GM12878 (cell line): ENCODE data around the gene RMND1. TPM values are rescaled to one million over a fixed set of nuclear protein-coding genes. Genes with fewer than 3 reads are reported as not detected.

Experiments used
- ATAC-seq: fragments of 200-7000 bp; cut with Tn5 transposase; 3 replicates; pipeline ENCODE4 v1.9.1; 2020; ENCODE audit warnings: mild to moderate bottlenecking, moderate library complexity
- BruUV-seq: library from RNA; stranded (reverse); fragments of 400-500 nt; replicated peaks from 2 replicates; lab custom pipeline; 2021; lab: Mats Ljungman, UMichigan
- CTCF ChIA-PET: fragments of 300-600 bp; sonication (Branson Sonifier 250); formaldehyde crosslinking; extraction: SDS; loops from one replicate; lab custom pipeline; 2021; ENCODE audit warnings: inconsistent platforms; lab: Yijun Ruan, JAX
- POLR2A ChIA-PET: fragments of 350-600 bp; formaldehyde crosslinking; extraction: SDS; loops from one replicate; lab custom pipeline; 2021; ENCODE audit warnings: inconsistent platforms; lab: Charles Lee
- RAD21 ChIA-PET: fragments of 300-600 bp; sonication (Branson Sonifier 250); formaldehyde crosslinking; loops from one replicate; lab custom pipeline; 2023; ENCODE audit warnings: antibody characterized with exemption; ENCODE audit not compliant: unreplicated experiment; lab: Charles Lee
- SMC1A ChIA-PET: fragments of 300-600 bp; sonication (Branson Sonifier 250); formaldehyde crosslinking; loops from one replicate; lab custom pipeline; 2023; ENCODE audit not compliant: unreplicated experiment, uncharacterized antibody; lab: Charles Lee
- DNase-seq: peaks from one replicate; pipeline ENCODE4 v3.0.0-alpha.2; 2011; ENCODE audit warnings: low read depth, low spot score
- FAIRE-seq: peaks from 3 replicates; lab custom pipeline; 2011; peaks lifted over from hg19 to GRCh38; lab: Jason Lieb, UNC
- H2AFZ ChIP-seq: 2 replicates; pipeline ENCODE4 v1.6.0; 2011; ENCODE audit warnings: low read depth, low read length, control low read depth; ENCODE audit not compliant: control insufficient read depth
- H3K27ac ChIP-seq: 2 replicates; pipeline ENCODE4 v1.5.1; 2011; ENCODE audit warnings: control low read depth; ENCODE audit not compliant: control insufficient read depth, insufficient read depth
- H3K27me3 ChIP-seq, 2 experiments: replicated peaks in 1 of 2; 2 replicates each; pipeline versions ENCODE4 v1.6.0 to v1.6.1; 2011; ENCODE audit warnings: low read length in 1 of 2; ENCODE audit not compliant: control insufficient read depth in 2 of 2, insufficient read depth in 2 of 2
- H3K36me3 ChIP-seq, 2 experiments: 2 replicates each; pipeline ENCODE4 v1.5.1; 2011; ENCODE audit warnings: low read length in 1 of 2; ENCODE audit not compliant: control insufficient read depth in 2 of 2, insufficient read depth in 2 of 2
- H3K4me1 ChIP-seq: 2 replicates; pipeline ENCODE4 v1.6.1; 2011; ENCODE audit warnings: mild to moderate bottlenecking, low read length, moderate library complexity, mixed read lengths; ENCODE audit not compliant: control insufficient read depth, insufficient read depth
- H3K4me2 ChIP-seq: 2 replicates; pipeline ENCODE4 v1.6.0; 2011; ENCODE audit warnings: control low read depth; ENCODE audit not compliant: control insufficient read depth, insufficient read depth
- H3K4me3 ChIP-seq: fragments of 200-600 bp; sonication (generic); 2 replicates; pipeline ENCODE4 v1.5.1; 2016
- H3K79me2 ChIP-seq: 2 replicates; pipeline ENCODE4 v1.6.0; 2011; ENCODE audit warnings: low read length; ENCODE audit not compliant: control insufficient read depth, insufficient read depth
- H3K9ac ChIP-seq: 2 replicates; pipeline ENCODE4 v1.8.0; 2011; ENCODE audit warnings: low read length, control low read depth, mixed read lengths; ENCODE audit not compliant: control insufficient read depth, insufficient read depth
- H3K9me3 ChIP-seq: replicated peaks from 3 replicates; pipeline ENCODE4 v1.5.1; 2011; ENCODE audit warnings: mild to moderate bottlenecking, low read length; ENCODE audit not compliant: control insufficient read depth, insufficient read depth
- H4K20me1 ChIP-seq: 2 replicates; pipeline ENCODE4 v1.6.0; 2011; ENCODE audit not compliant: control insufficient read depth, insufficient read depth
- BMI1 ChIP-seq: fragments of 450-650 bp; IDR thresholded peaks from 2 replicates; pipeline ENCODE4 v1.6.1; 2016; ENCODE audit warnings: mild to moderate bottlenecking, moderate library complexity, borderline replicate concordance
- HCFC1 ChIP-seq: fragments of 150-350 bp; IDR thresholded peaks from 2 replicates; pipeline ENCODE4 v1.6.1; 2014; ENCODE audit warnings: low read length
- RFX5 ChIP-seq: IDR thresholded peaks from 2 replicates; pipeline ENCODE4 v1.6.1; 2011; ENCODE audit warnings: low read depth, low read length, improper control_type of control experiment
- SREBF1 ChIP-seq: IDR thresholded peaks from 2 replicates; pipeline ENCODE4 v1.6.1; 2012; ENCODE audit warnings: mild to moderate bottlenecking, low read length
- WGBS: methylation state at CpG from one replicate; pipeline ENCODE4 v1.1.6; 2016; ENCODE audit warnings: low lambda C conversion rate; ENCODE audit not compliant: insufficient replicate concordance, insufficient coverage; ENCODE audit errors: missing lambda C conversion rate; 5-methylcytosine and 5-hydroxymethylcytosine counted together
- in situ Hi-C: fragments of 300-500 bp; cut with MboI; formaldehyde crosslinking; loops from 9 replicates; pipeline ENCODE4 v1.14.3; 2018; ENCODE audit warnings: mixed read lengths
- intact Hi-C: fragments of 100-400 bp; cut with micrococcal nuclease; formaldehyde crosslinking; loops from one replicate; pipeline ENCODE4 v1.14.2; 2022; ENCODE audit not compliant: unreplicated experiment
- polyA plus RNA-seq, 11 experiments: library from polyadenylated mRNA; depleted of rRNA in 4 of 11; unstranded in 6 of 11; stranded (reverse) in 5 of 11; fragments of >200 nt; fragmentation: Nextera tagmentation in 4 of 11; fragmentation: Illumina TruSeq in 1 of 11; extraction: Ambion mirVana in 4 of 11; extraction: Trizol in 1 of 11; gene quantifications; 1 replicate in 1 of 11; 2 replicates in 10 of 11; pipeline versions ENCODE4 v1.2.1 to v1.2.3, GENCODE V29; 2011 to 2016; ENCODE audit warnings: inconsistent platforms in 2 of 11, missing spikeins in 2 of 11, low read depth in 1 of 11
- total RNA-seq, 4 experiments: library from RNA; depleted of rRNA in 3 of 4; stranded (reverse); fragments of >200 nt in 3 of 4; fragmentation: Illumina TruSeq in 1 of 4; extraction: Trizol in 1 of 4; gene quantifications; 2 replicates each; pipeline versions ENCODE4 v1.2.1 to v1.2.3, GENCODE V29; 2013 to 2021
- TF ChIP-seq, protein P1 (sequence below): fragments of 450-650 bp; conservative IDR thresholded peaks from 2 replicates; pipeline ENCODE4 v1.6.1; 2017; ENCODE audit warnings: mild to moderate bottlenecking, moderate library complexity
- TF ChIP-seq, protein P2 (sequence below): IDR thresholded peaks from 2 replicates; pipeline ENCODE4 v1.6.1; 2012; ENCODE audit warnings: improper control_type of control experiment, low read depth, low read length; ENCODE audit not compliant: insufficient replicate concordance

RMND1 gene
- total and polyA plus RNA-seq, 10 of the 15 experiments (the other 5 are each of a cell fraction or from before 2014, with no cell fraction given) = 15.9 to 34.5 (median 21.4) TPM

DNA sequence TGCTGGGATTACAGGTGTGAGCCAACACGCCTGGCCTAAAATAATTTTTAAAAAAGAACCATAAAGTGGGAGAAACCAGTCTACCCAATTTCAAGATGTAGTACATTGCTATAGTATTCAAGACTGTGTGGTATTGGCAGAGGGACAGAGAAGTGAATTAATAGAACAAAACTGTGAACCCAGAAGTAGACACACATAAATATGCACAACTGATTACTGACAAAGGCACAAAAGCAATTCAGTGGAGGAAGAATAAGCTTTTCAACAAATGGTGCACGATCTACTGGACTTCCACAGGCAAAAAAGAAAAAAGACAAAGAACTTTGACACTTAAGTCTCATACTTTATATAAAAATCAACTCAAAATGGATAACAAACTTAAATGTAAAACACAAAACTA lies 76.1 kb downstream of the RMND1 start:
- 92% methylated on average over 2 of the region's 2 CpGs for WGBS
- CTCF ChIA-PET = interaction anchor here (1.0 to 2.9 kb wide), 4 partner anchors 10 to 51 kb away, joined by 3 to 10 read pairs (median 3); no protein-coding TSS in a partner anchor
- Histone ChIP-seq H3K36me3 (peaks cover 6 to 9% of the 10 kb centered on the region in 2 experiments), H3K9me3 (no peaks in the 10 kb centered on the region; the same call in 2 of the 3 replicates), H3K27me3 (no peaks in the 10 kb centered on the region), H3K4me1 (peaks cover 17% of the 10 kb centered on the region), H2AFZ (no peak overlapping the region), H4K20me1 (no peaks in the 10 kb centered on the region), H3K79me2 (peaks cover 66% of the 10 kb centered on the region), H3K4me2 (no peak overlapping the region), H3K27ac (no peak overlapping the region; the same call in 1 of the 2 replicates), H3K9ac (no peak overlapping the region), H3K4me3 (no peak overlapping the region)
- RAD21 ChIA-PET = interaction anchor here (1.2 to 1.3 kb wide), 2 partner anchors 9 to 51 kb away, joined by 3 read pairs; no protein-coding TSS in a partner anchor
- DNase-seq (no peak), ATAC-seq (no peak), FAIRE-seq (no peak)
- TF ChIP-seq, protein P1, sequence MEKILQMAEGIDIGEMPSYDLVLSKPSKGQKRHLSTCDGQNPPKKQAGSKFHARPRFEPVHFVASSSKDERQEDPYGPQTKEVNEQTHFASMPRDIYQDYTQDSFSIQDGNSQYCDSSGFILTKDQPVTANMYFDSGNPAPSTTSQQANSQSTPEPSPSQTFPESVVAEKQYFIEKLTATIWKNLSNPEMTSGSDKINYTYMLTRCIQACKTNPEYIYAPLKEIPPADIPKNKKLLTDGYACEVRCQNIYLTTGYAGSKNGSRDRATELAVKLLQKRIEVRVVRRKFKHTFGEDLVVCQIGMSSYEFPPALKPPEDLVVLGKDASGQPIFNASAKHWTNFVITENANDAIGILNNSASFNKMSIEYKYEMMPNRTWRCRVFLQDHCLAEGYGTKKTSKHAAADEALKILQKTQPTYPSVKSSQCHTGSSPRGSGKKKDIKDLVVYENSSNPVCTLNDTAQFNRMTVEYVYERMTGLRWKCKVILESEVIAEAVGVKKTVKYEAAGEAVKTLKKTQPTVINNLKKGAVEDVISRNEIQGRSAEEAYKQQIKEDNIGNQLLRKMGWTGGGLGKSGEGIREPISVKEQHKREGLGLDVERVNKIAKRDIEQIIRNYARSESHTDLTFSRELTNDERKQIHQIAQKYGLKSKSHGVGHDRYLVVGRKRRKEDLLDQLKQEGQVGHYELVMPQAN = no peak
- in situ Hi-C loops (no loop called here), intact Hi-C loops (no loop called here)
- SMC1A ChIA-PET = interaction anchor here (0.6 to 1.9 kb wide), 3 partner anchors 10 to 480 kb away, joined by 3 to 6 read pairs (median 3); no protein-coding TSS in a partner anchor
- BruUV-seq = no TSS peak
- POLR2A ChIA-PET = no interaction called here

DNA sequence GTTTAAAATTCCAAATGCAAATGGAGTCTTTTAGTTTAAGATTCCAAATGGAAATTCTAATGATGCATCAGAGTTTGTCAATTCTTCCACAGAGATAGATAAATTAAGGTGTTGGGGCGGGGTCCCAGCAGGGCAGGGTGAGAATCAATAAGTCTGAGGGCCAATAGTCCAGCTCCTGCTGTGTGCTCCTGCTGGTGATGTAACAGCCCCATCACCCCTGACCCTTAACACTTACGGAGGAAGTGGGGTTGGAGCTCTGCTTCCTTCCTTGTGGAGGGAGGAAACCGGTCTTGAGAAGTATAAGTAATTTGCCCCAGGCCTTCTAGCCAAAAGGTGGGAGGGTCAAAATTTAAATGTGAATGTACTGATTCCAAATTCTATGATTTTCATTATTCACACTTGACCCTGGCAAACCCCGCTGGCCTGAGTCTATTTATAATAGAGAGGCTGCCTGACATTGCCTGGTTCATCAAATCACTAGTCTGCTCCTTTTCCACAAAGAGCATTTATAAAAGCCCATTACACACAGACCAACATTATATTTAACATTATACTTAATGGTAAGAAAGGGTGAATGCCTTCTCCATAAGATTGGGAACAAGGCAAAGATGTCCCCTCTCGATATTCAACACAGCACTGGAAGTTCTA lies 77.8 kb downstream of the RMND1 start:
- BruUV-seq = no TSS peak
- Histone ChIP-seq H2AFZ (no peak overlapping the region), H3K4me2 (no peak overlapping the region), H3K4me3 (no peak overlapping the region), H3K4me1 (peaks cover 11% of the 10 kb centered on the region), H3K36me3 (peaks cover 9 to 15% of the 10 kb centered on the region in 2 experiments), H4K20me1 (no peaks in the 10 kb centered on the region), H3K27ac (no peak overlapping the region), H3K9me3 (no peaks in the 10 kb centered on the region; the same call in 2 of the 3 replicates), H3K27me3 (no peaks in the 10 kb centered on the region), H3K9ac (no peak overlapping the region), H3K79me2 (peaks cover 50% of the 10 kb centered on the region)
- in situ Hi-C loops (no loop called here), intact Hi-C loops (no loop called here)
- DNase-seq (no peak), ATAC-seq (no peak), FAIRE-seq (no peak)
- POLR2A ChIA-PET = interaction anchor here (0.6 to 0.7 kb wide), 2 partner anchors 10 to 16 kb away, joined by 4 read pairs; no protein-coding TSS in a partner anchor
- SMC1A ChIA-PET = interaction anchor here (0.6 kb wide), 1 partner anchor 1995 kb away, joined by 3 read pairs; no protein-coding TSS in a partner anchor
- WGBS = 90% methylated on average over 5 of the region's 5 CpGs
- CTCF ChIA-PET = interaction anchor here (1.4 to 2.9 kb wide), 2 partner anchors 11 to 50 kb away, joined by 3 to 10 read pairs; no protein-coding TSS in a partner anchor
- RAD21 ChIA-PET = no interaction called here
- no peak for TF ChIP-seq SREBF1
- TF ChIP-seq RFX5 = no peak
- TF ChIP-seq HCFC1 = no peak
- no peak for TF ChIP-seq BMI1
- TF ChIP-seq, protein P2, sequence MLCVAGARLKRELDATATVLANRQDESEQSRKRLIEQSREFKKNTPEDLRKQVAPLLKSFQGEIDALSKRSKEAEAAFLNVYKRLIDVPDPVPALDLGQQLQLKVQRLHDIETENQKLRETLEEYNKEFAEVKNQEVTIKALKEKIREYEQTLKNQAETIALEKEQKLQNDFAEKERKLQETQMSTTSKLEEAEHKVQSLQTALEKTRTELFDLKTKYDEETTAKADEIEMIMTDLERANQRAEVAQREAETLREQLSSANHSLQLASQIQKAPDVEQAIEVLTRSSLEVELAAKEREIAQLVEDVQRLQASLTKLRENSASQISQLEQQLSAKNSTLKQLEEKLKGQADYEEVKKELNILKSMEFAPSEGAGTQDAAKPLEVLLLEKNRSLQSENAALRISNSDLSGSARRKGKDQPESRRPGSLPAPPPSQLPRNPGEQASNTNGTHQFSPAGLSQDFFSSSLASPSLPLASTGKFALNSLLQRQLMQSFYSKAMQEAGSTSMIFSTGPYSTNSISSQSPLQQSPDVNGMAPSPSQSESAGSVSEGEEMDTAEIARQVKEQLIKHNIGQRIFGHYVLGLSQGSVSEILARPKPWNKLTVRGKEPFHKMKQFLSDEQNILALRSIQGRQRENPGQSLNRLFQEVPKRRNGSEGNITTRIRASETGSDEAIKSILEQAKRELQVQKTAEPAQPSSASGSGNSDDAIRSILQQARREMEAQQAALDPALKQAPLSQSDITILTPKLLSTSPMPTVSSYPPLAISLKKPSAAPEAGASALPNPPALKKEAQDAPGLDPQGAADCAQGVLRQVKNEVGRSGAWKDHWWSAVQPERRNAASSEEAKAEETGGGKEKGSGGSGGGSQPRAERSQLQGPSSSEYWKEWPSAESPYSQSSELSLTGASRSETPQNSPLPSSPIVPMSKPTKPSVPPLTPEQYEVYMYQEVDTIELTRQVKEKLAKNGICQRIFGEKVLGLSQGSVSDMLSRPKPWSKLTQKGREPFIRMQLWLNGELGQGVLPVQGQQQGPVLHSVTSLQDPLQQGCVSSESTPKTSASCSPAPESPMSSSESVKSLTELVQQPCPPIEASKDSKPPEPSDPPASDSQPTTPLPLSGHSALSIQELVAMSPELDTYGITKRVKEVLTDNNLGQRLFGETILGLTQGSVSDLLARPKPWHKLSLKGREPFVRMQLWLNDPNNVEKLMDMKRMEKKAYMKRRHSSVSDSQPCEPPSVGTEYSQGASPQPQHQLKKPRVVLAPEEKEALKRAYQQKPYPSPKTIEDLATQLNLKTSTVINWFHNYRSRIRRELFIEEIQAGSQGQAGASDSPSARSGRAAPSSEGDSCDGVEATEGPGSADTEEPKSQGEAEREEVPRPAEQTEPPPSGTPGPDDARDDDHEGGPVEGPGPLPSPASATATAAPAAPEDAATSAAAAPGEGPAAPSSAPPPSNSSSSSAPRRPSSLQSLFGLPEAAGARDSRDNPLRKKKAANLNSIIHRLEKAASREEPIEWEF = no peak
